ENCODE measurements around the gene SLC25A44. TPM values are rescaled to one million over a fixed set of nuclear protein-coding genes. Genes with fewer than 3 reads are reported as not detected.

The SLC25A44 gene
- total RNA-seq, 1 experiment from 2014 or later: 30.9 TPM

DNA sequence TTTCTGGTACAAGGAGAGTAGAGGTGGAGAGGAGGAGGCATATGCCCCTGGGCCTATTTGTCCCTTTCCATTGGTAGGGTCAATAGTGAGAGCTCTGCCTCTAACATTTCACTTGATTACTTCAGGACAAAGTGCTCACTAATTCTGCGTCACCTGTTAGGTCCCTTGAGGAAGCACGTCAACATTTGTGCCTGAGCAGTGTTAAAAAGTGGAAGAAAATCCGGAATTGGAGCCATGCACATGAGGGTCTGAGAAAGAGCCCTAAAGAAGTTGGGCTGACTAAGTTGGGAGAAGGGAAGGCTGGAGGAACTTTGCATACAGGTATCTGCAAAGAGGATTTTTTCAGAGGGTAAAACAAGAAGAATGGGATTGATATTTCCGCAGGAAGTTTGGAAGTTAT, 1.9 kb downstream of the SLC25A44 start:
- Histone ChIP-seq H3K27me3 (replicated peaks; ENCODE audit: insufficient read depth, low read depth, low read length, poor library complexity) (no peaks in the 10 kb centered on the region), H3K4me1 (ENCODE audit: insufficient read depth, low read length, poor library complexity, severe bottlenecking) (peaks cover 13% of the 10 kb centered on the region), H3K9me3 (ENCODE audit: low read depth, low read length, poor library complexity, severe bottlenecking) (no peaks in the 10 kb centered on the region), H3K27ac (ENCODE audit: low read depth, low read length, poor library complexity, severe bottlenecking) (no peak overlapping the region), H3K4me3 (ENCODE audit: low read depth, low read length, poor library complexity, severe bottlenecking) (no peak overlapping the region), H3K36me3 (ENCODE audit: insufficient read depth, low read length, poor library complexity, severe bottlenecking) (peaks cover 3% of the 10 kb centered on the region)
- POLR2A ChIA-PET (ENCODE audit: low non-redundant PET): no interaction called here
- no TSS peak for BruUV-seq (replicated peaks)
- CTCF ChIA-PET: no interaction called here
- no peak for DNase-seq (ENCODE audit: low spot score)
- intact Hi-C loops (cut with micrococcal nuclease; ENCODE audit: unreplicated experiment): no loop called here
- TF ChIP-seq, protein P1, sequence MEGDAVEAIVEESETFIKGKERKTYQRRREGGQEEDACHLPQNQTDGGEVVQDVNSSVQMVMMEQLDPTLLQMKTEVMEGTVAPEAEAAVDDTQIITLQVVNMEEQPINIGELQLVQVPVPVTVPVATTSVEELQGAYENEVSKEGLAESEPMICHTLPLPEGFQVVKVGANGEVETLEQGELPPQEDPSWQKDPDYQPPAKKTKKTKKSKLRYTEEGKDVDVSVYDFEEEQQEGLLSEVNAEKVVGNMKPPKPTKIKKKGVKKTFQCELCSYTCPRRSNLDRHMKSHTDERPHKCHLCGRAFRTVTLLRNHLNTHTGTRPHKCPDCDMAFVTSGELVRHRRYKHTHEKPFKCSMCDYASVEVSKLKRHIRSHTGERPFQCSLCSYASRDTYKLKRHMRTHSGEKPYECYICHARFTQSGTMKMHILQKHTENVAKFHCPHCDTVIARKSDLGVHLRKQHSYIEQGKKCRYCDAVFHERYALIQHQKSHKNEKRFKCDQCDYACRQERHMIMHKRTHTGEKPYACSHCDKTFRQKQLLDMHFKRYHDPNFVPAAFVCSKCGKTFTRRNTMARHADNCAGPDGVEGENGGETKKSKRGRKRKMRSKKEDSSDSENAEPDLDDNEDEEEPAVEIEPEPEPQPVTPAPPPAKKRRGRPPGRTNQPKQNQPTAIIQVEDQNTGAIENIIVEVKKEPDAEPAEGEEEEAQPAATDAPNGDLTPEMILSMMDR (conservative IDR thresholded peaks at IDR 0.05; ENCODE audit: low read depth, low read length): no peak
- TF ChIP-seq EZH2 (IDR thresholded peaks at IDR 0.05; ENCODE audit: borderline replicate concordance, low read depth, low read length, poor library complexity, severe bottlenecking): no peak

DNA sequence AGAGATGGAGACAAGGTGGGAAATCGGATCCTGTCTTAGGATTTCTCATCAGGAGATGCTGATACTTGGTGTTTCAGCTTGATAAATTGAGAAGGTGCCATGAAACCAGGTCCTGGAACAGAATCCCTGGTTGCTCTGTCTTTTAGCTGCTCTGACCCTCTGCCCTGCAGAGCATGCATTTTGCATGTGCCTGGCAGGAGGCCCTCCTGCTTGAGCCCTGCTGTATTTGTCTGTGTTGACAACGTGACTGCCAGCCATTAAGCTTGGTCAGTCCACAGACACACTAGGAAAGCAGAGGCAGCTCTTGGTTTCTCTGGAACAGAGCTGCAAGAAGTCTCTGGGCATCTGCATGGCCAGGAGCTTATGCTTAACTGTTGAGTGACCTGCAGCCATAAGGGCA, 2.5 kb downstream of the SLC25A44 start:
- intact Hi-C loops (cut with micrococcal nuclease; ENCODE audit: unreplicated experiment): no loop called here
- ChIA-PET CTCF (no interaction called here), POLR2A (ENCODE audit: low non-redundant PET) (no interaction called here)
- Histone ChIP-seq H3K36me3 (ENCODE audit: insufficient read depth, low read length, poor library complexity, severe bottlenecking) (peaks cover 3% of the 10 kb centered on the region), H3K27ac (ENCODE audit: low read depth, low read length, poor library complexity, severe bottlenecking) (no peak overlapping the region), H3K4me1 (ENCODE audit: insufficient read depth, low read length, poor library complexity, severe bottlenecking) (peaks cover 13% of the 10 kb centered on the region), H3K9me3 (ENCODE audit: low read depth, low read length, poor library complexity, severe bottlenecking) (no peaks in the 10 kb centered on the region), H3K4me3 (ENCODE audit: low read depth, low read length, poor library complexity, severe bottlenecking) (no peak overlapping the region), H3K27me3 (replicated peaks; ENCODE audit: insufficient read depth, low read depth, low read length, poor library complexity) (no peaks in the 10 kb centered on the region)
- no TSS peak for BruUV-seq (replicated peaks)
- TF ChIP-seq, protein P1 (conservative IDR thresholded peaks at IDR 0.05; ENCODE audit: low read depth, low read length): no peak
- no peak for TF ChIP-seq EZH2 (IDR thresholded peaks at IDR 0.05; ENCODE audit: borderline replicate concordance, low read depth, low read length, poor library complexity, severe bottlenecking)
- DNase-seq (ENCODE audit: low spot score): no peak

DNA sequence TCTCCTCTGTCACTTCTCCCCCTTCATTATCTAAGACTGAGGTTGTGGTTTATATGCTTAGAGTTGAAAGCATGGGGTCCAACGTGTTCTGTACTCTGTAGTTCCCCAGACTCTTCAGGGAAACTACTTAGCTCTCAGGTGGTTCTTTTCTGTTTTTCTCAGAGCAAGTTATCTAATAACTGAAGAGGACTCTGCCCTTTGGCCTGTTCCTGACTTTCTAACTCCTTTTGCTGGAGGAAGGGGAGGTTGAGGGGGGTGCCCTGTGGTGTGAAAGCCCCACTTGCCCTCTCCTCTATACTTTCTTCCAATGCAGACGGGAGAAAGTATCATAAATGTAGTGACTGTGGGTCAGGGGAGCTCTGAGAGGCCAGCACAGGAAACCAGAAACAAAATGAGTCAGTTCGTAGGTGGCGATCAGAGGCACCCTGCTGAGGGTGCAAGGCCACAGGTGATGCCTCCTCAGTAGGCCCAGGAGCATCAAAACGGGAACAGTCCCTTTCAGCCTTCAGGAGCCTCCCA, 5.0 kb downstream of the SLC25A44 start:
- no TSS peak for BruUV-seq (replicated peaks)
- Histone ChIP-seq H3K27me3 (replicated peaks; ENCODE audit: insufficient read depth, low read depth, low read length, poor library complexity) (no peaks in the 10 kb centered on the region), H3K4me3 (ENCODE audit: low read depth, low read length, poor library complexity, severe bottlenecking) (no peak overlapping the region), H3K9me3 (ENCODE audit: low read depth, low read length, poor library complexity, severe bottlenecking) (no peaks in the 10 kb centered on the region), H3K27ac (ENCODE audit: low read depth, low read length, poor library complexity, severe bottlenecking) (no peak overlapping the region), H3K4me1 (ENCODE audit: insufficient read depth, low read length, poor library complexity, severe bottlenecking) (peaks cover 6% of the 10 kb centered on the region), H3K36me3 (ENCODE audit: insufficient read depth, low read length, poor library complexity, severe bottlenecking) (peaks cover 3% of the 10 kb centered on the region)
- intact Hi-C loops (cut with micrococcal nuclease; ENCODE audit: unreplicated experiment): no loop called here
- POLR2A ChIA-PET (ENCODE audit: low non-redundant PET): no interaction called here
- DNase-seq (ENCODE audit: low spot score): no peak
- CTCF ChIA-PET: no interaction called here
- TF ChIP-seq, protein P1 (conservative IDR thresholded peaks at IDR 0.05; ENCODE audit: low read depth, low read length): no peak
- no peak for TF ChIP-seq EZH2 (IDR thresholded peaks at IDR 0.05; ENCODE audit: borderline replicate concordance, low read depth, low read length, poor library complexity, severe bottlenecking)
